Caco-2 (cell line): ENCODE results near the gene RNH1. TPM values are rescaled to one million over a fixed set of nuclear protein-coding genes. Genes with fewer than 3 reads are reported as not detected.

Experiments used
- BruUV-seq: library from RNA; stranded (reverse); fragments of 400-500 nt; replicated peaks from 2 replicates; lab custom pipeline; 2021; lab: Mats Ljungman, UMichigan
- CTCF ChIA-PET: fragments of 300-600 bp; sonication (Branson Sonifier 250); formaldehyde crosslinking; loops from one replicate; lab custom pipeline; 2022; ENCODE audit warnings: antibody characterized with exemption; lab: Charles Lee
- POLR2A ChIA-PET: fragments of 300-600 bp; sonication (Branson Sonifier 250); formaldehyde crosslinking; loops from one replicate; lab custom pipeline; 2022; ENCODE audit warnings: antibody characterized with exemption; lab: Charles Lee
- DNase-seq, 2 experiments: peaks; one replicate each; pipeline versions ENCODE4 v3.0.0 to v3.0.0-alpha.2; 2020 to 2022
- H3K27me3 ChIP-seq: replicated peaks from 2 replicates; pipeline ENCODE4 v1.6.0; 2011; ENCODE audit warnings: low read length; ENCODE audit not compliant: control insufficient read depth, insufficient read depth
- H3K36me3 ChIP-seq: 2 replicates; pipeline ENCODE4 v1.5.1; 2011; ENCODE audit warnings: low read length; ENCODE audit not compliant: control insufficient read depth, insufficient read depth
- H3K4me1 ChIP-seq: fragments of 250-450 bp; sonication (Bioruptor Pico); 2 replicates; pipeline ENCODE4 v1.5.1; 2020; ENCODE audit warnings: mild to moderate bottlenecking
- H3K4me3 ChIP-seq: 2 replicates; pipeline ENCODE4 v1.5.1; 2011; ENCODE audit warnings: low read depth, mild to moderate bottlenecking, control low read depth, low read length
- H3K9me3 ChIP-seq: fragments of 250-450 bp; sonication (Bioruptor Pico); 2 replicates; pipeline ENCODE4 v1.5.1; 2020; ENCODE audit warnings: mild to moderate bottlenecking, moderate library complexity
- H3K27ac Mint-ChIP-seq: one replicate; pipeline ENCODE4 v1.8.0; 2022; ENCODE audit warnings: mixed read lengths; ENCODE audit not compliant: unreplicated experiment
- H3K27me3 Mint-ChIP-seq: one replicate; pipeline ENCODE4 v1.8.0; 2022; ENCODE audit warnings: mixed read lengths; ENCODE audit not compliant: insufficient read depth, unreplicated experiment
- H3K36me3 Mint-ChIP-seq: one replicate; pipeline ENCODE4 v1.8.0; 2022; ENCODE audit warnings: mild to moderate bottlenecking, mixed read lengths; ENCODE audit not compliant: insufficient read depth, unreplicated experiment
- H3K4me1 Mint-ChIP-seq: one replicate; pipeline ENCODE4 v1.8.0; 2022; ENCODE audit warnings: low read depth, mixed read lengths; ENCODE audit not compliant: unreplicated experiment
- H3K4me3 Mint-ChIP-seq: one replicate; pipeline ENCODE4 v1.8.0; 2022; ENCODE audit warnings: mild to moderate bottlenecking, moderate library complexity, mixed read lengths; ENCODE audit not compliant: unreplicated experiment
- H3K9me3 Mint-ChIP-seq: one replicate; pipeline ENCODE4 v1.8.0; 2022; ENCODE audit warnings: mixed read lengths; ENCODE audit not compliant: unreplicated experiment
- CTCF ChIP-seq, 2 experiments: fragments of 200-600 bp in 1 of 2; IDR thresholded peaks; 1 replicate in 1 of 2; 2 replicates in 1 of 2; pipeline versions ENCODE4 v1.5.1 to v1.8.0; 2011 to 2022; ENCODE audit warnings: antibody characterized with exemption in 1 of 2, control low read depth in 1 of 2, inconsistent platforms in 1 of 2, low read depth in 1 of 2, low read length in 1 of 2, mild to moderate bottlenecking in 1 of 2, moderate library complexity in 1 of 2; ENCODE audit not compliant: insufficient read depth in 1 of 2, severe bottlenecking in 1 of 2, unreplicated experiment in 1 of 2
- intact Hi-C: fragments of 100-400 bp; cut with micrococcal nuclease; formaldehyde crosslinking; loops from one replicate; pipeline ENCODE4 v1.10.0; 2022; ENCODE audit not compliant: unreplicated experiment
- total RNA-seq: library from RNA; stranded (reverse); gene quantifications from 2 replicates; pipeline ENCODE4 v1.2.3, GENCODE V29; 2022

The RNH1 gene
- total RNA-seq, 1 experiment from 2014 or later: 136 TPM

- Histone ChIP-seq H3K36me3 (no peaks in the 10 kb centered on the region), H3K4me3 (no peak overlapping the region), H3K27me3 (no peaks in the 10 kb centered on the region), H3K9me3 (no peaks in the 10 kb centered on the region), H3K4me1 (no peaks in the 10 kb centered on the region)
- Mint-ChIP-seq H3K4me3 (no peak overlapping the region), H3K36me3 (peaks cover 30% of the 10 kb centered on the region), H3K9me3 (no peaks in the 10 kb centered on the region), H3K27ac (no peak overlapping the region), H3K27me3 (no peaks in the 10 kb centered on the region), H3K4me1 (no peaks in the 10 kb centered on the region)
- no peak for TF ChIP-seq CTCF (IDR thresholded peaks at IDR 0.05; ENCODE audit: insufficient read depth in 1 of 2, low read depth in 1 of 2, low read length in 1 of 2, severe bottlenecking in 1 of 2, unreplicated experiment in 1 of 2)
- intact Hi-C loops: no loop called here
- no peak for DNase-seq
- POLR2A ChIA-PET: no interaction called here
- CTCF ChIA-PET: interaction anchor here (1.7 kb wide), 1 partner anchor 28 kb away, joined by 4 read pairs; no protein-coding TSS in a partner anchor
- no TSS peak for BruUV-seq
Observed at GRCh38 chr11:475941-476340, 31.1 kb downstream of the RNH1 start.

- no peaks in the 10 kb centered on the region for H3K27me3 Mint-ChIP-seq
- no peak overlapping the region for H3K27ac Mint-ChIP-seq
- ChIA-PET CTCF (no interaction called here), POLR2A (no interaction called here)
- Histone ChIP-seq H3K36me3 (no peaks in the 10 kb centered on the region), H3K4me3 (no peak overlapping the region), H3K4me1 (peaks cover 2% of the 10 kb centered on the region), H3K27me3 (no peaks in the 10 kb centered on the region), H3K9me3 (no peaks in the 10 kb centered on the region)
- no peaks in the 10 kb centered on the region for H3K9me3 Mint-ChIP-seq
- no peak overlapping the region for H3K4me3 Mint-ChIP-seq
- no peak for DNase-seq
- no peak for TF ChIP-seq CTCF (IDR thresholded peaks at IDR 0.05; ENCODE audit: insufficient read depth in 1 of 2, low read depth in 1 of 2, low read length in 1 of 2, severe bottlenecking in 1 of 2, unreplicated experiment in 1 of 2)
- H3K36me3 Mint-ChIP-seq: peaks cover 30% of the 10 kb centered on the region
- no TSS peak for BruUV-seq
- H3K4me1 Mint-ChIP-seq: peaks cover 2% of the 10 kb centered on the region
- intact Hi-C loops: no loop called here
Observed at GRCh38 chr11:474914-475506, 32.0 kb downstream of the RNH1 start.

- Mint-ChIP-seq H3K27ac (no peak overlapping the region), H3K27me3 (no peaks in the 10 kb centered on the region), H3K36me3 (peaks cover 22% of the 10 kb centered on the region), H3K4me1 (peaks cover 9% of the 10 kb centered on the region), H3K4me3 (no peak overlapping the region), H3K9me3 (no peaks in the 10 kb centered on the region)
- H3K4me3 ChIP-seq: no peak overlapping the region
- no peak for DNase-seq
- POLR2A ChIA-PET: interaction anchor here (0.7 kb wide), 1 partner anchor 32 kb away, joined by 7 read pairs; no protein-coding TSS in a partner anchor
- no peaks in the 10 kb centered on the region for H3K27me3 ChIP-seq
- TF ChIP-seq CTCF (IDR thresholded peaks at IDR 0.05; ENCODE audit: insufficient read depth in 1 of 2, low read depth in 1 of 2, low read length in 1 of 2, severe bottlenecking in 1 of 2, unreplicated experiment in 1 of 2): no peak
- CTCF ChIA-PET: no interaction called here
- H3K9me3 ChIP-seq: no peaks in the 10 kb centered on the region
- H3K4me1 ChIP-seq: peaks cover 8% of the 10 kb centered on the region
- H3K36me3 ChIP-seq: no peaks in the 10 kb centered on the region
- no TSS peak for BruUV-seq
- intact Hi-C loops: no loop called here
Observed at GRCh38 chr11:473962-474785, 32.9 kb downstream of the RNH1 start.
